HG03354 (cell line): ENCODE measurements around the gene USP9X.
"Not testable (repeated sequence)": the region's sequence is repeated elsewhere in the genome, so short reads cannot be mapped to it uniquely, and the experiment has no call there.

Experiments
- ATAC-seq: cut with Tn5 transposase; IDR thresholded peaks from one replicate; pipeline ENCODE4 v1.9.1; 2021; ENCODE audit warnings: mild to moderate bottlenecking; ENCODE audit not compliant: unreplicated experiment, poor library complexity, severe bottlenecking

The USP9X gene, protein sequence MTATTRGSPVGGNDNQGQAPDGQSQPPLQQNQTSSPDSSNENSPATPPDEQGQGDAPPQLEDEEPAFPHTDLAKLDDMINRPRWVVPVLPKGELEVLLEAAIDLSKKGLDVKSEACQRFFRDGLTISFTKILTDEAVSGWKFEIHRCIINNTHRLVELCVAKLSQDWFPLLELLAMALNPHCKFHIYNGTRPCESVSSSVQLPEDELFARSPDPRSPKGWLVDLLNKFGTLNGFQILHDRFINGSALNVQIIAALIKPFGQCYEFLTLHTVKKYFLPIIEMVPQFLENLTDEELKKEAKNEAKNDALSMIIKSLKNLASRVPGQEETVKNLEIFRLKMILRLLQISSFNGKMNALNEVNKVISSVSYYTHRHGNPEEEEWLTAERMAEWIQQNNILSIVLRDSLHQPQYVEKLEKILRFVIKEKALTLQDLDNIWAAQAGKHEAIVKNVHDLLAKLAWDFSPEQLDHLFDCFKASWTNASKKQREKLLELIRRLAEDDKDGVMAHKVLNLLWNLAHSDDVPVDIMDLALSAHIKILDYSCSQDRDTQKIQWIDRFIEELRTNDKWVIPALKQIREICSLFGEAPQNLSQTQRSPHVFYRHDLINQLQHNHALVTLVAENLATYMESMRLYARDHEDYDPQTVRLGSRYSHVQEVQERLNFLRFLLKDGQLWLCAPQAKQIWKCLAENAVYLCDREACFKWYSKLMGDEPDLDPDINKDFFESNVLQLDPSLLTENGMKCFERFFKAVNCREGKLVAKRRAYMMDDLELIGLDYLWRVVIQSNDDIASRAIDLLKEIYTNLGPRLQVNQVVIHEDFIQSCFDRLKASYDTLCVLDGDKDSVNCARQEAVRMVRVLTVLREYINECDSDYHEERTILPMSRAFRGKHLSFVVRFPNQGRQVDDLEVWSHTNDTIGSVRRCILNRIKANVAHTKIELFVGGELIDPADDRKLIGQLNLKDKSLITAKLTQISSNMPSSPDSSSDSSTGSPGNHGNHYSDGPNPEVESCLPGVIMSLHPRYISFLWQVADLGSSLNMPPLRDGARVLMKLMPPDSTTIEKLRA (N-terminal part only)

GRCh38 chrX:41084893-41085511 lies at the start of gene USP9X:
TSS of gene USP9X (plus strand) at chrX:41085445. CDS start at chrX:41123629, 38,184 bp downstream.
- ATAC-seq: peak; percentile 57

- no peak for ATAC-seq
Observed at GRCh38 chrX:41035582-41035981, 49.7 kb upstream of the USP9X start.

- ATAC-seq: no peak
Observed at GRCh38 chrX:41036668-41037326, 48.4 kb upstream of the USP9X start.

GRCh38 chrX:41043196-41043595 lies 42.0 kb upstream of the USP9X start:
- no peak for ATAC-seq

DNA sequence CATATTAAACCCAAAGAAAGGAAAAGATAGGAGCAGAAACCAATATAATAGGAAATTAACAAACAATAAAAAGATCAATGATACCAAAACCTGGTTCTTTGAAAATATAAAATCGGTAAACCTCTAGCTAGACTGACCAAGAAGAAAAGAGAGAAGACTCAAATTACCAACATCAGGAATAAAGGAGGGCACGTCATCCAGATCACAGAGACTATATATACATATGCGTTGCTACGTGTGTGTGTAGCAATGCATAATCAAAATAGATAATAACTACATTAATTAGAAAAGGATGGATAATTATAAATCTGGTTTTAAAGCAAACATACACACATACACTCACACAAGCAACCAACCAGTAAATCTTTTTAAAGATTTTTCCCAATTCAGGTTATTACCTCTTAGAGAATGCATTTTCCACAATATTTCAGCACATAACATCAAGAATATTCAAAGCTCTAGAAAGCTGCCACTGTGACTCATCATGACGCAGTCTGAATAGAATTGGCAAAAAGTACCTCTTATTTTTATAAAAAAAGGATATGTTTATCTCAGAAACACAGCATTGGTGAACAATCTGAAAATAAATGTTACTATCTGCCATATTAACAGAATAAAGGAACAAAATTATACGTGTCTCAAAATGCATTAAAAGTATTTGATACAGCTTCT lies 41.4 kb upstream of the USP9X start:
- ATAC-seq: no peak

DNA sequence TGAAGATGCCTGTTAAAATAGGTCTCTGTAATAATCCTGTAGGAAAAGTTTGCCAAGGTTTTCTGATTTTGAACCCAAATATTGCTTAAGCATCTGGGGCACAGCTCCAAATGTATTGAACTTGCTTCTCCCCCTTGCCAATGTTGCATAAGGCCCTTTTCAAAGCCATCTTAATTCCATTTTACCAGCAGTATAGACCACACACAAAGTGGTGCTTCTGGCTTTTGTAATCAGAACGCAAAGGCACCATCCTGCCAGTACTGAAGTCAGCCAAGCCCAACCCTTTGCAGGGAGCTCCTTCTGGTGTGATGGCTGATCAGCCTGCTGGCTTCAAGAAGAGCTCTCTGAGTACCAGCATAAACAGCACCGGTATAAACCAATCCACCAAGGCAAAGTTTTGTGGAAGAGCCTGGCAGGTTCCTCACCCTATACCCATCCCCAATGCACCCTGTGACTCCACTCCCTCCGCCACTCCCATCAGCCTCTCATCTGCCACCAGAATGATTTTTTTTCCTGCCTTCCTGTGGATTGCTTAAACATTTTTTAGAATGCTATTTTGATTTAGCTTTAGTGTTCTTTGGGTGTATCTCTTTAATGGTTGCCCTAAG lies 39.2 kb upstream of the USP9X start:
- ATAC-seq: no peak

- ATAC-seq: no peak
Observed at GRCh38 chrX:41047878-41048534, 37.2 kb upstream of the USP9X start.

DNA sequence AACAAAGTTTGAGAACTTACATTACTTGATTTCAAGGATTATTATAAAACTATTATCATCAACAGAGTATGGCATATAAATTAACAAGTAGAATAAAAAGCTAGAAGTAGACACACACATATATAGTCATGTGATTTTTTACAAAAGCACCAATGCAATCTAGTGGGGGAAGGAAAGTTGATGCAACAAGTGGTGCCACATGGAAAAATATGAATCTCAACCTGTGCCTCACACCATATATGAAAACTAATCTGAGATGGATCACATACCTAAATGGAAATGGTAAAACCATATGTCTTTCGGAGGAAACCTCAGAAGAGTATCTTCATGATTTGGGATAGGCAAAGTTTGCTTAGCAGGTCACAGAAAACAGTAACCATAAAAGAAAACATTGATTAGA lies 34.9 kb upstream of the USP9X start:
- ATAC-seq: no peak

- no peak for ATAC-seq
Observed at GRCh38 chrX:41051288-41051687, 34.0 kb upstream of the USP9X start.

- no peak for ATAC-seq
Observed at GRCh38 chrX:41055740-41056139, 29.5 kb upstream of the USP9X start.

DNA sequence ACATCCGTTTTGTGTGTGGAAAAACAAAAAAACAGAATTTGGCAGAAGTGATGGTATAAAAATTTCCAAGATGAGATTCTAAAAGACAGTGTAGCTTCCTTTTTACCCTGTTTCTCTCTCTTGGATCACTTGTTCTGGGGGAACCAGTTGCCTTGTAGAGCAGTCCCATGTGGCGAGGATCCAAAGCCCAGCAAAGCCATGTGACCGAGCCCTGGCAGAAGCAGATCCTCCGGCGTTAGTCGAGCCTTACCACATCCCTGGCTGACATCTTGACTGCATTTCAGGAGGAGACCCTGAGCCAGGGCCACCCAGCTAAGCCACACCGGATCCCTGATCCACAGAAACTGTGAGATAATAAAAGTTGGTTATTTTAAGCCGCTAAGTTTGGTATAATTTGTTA lies 22.0 kb upstream of the USP9X start:
- ATAC-seq: not testable (repeated sequence)

DNA sequence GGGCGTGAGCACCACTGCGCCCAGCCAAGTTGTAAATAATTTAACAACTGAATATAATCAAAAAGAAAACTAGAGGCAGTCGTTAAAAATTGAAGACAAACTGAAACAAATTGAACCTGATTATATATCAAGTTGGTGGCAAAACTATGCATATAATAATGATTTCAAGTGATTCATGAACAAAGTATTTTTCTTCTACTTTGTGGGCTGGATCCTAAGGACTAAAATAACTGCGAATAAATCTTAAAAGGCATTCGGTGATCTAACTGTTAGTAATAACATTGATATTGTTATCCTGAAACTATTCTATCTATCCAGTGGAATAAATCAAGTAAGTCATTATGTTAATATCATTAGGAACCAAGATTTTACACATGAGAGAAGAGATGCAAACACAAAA lies 21.2 kb upstream of the USP9X start:
- no peak for ATAC-seq

- ATAC-seq: no peak
Observed at GRCh38 chrX:41066391-41066790, 18.9 kb upstream of the USP9X start.

- no peak for ATAC-seq
Observed at GRCh38 chrX:41066969-41067368, 18.3 kb upstream of the USP9X start.

- no peak for ATAC-seq
Observed at GRCh38 chrX:41067721-41068120, 17.5 kb upstream of the USP9X start.

GRCh38 chrX:41076742-41077141 lies 8.5 kb upstream of the USP9X start:
- no peak for ATAC-seq

DNA sequence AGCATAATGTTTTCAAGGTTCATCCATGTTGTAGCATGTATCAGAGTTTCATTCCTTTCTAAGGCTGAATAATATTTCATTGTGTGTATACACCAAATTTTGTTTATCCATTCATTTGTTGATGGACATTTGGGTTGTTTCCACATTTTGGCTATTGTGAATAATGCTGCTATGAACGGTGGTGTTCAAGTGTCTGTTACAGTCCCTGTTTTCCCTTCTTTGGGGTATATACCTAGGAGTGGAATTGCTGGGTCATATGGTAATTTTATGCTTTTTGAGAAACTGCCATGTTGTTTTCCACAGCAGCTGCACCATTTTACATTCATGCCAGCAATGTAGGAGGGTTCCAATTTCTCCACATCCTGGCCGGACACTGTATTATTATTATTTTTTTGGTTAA lies 3.4 kb upstream of the USP9X start:
- no peak for ATAC-seq

- ATAC-seq: no peak
Observed at GRCh38 chrX:41082783-41083182, 2.5 kb upstream of the USP9X start.
